GM13976 (cell line): ENCODE measurements around the gene PBX3.

Source experiments
- DNase-seq: peaks from one replicate; pipeline ENCODE4 v3.0.0; 2012; ENCODE audit warnings: low spot score
- CTCF ChIP-seq: IDR thresholded peaks from 2 replicates; pipeline ENCODE4 v1.5.1; 2012; ENCODE audit warnings: borderline replicate concordance, mild to moderate bottlenecking; ENCODE audit not compliant: insufficient read depth; ENCODE audit errors: extremely low read depth, missing control alignments, control extremely low read depth
- in situ Hi-C: fragments of 300-500 bp; cut with MboI; formaldehyde crosslinking; loops from one replicate; pipeline ENCODE4 v1.12.0; 2022; ENCODE audit warnings: low sequenced_read_pairs, mixed read lengths, inconsistent platforms; ENCODE audit not compliant: unreplicated experiment

The PBX3 gene

GRCh38 chr9:125825762-125826161 is 78.6 kb downstream of the PBX3 start:
- no peak for TF ChIP-seq CTCF
- no peak for DNase-seq
- in situ Hi-C loops: no loop called here

GRCh38 chr9:125826850-125827249 is 79.7 kb downstream of the PBX3 start:
- in situ Hi-C loops: no loop called here
- no peak for DNase-seq
- TF ChIP-seq CTCF: no peak

GRCh38 chr9:125829743-125830142 is 82.6 kb downstream of the PBX3 start:
- peak; percentile 32 for DNase-seq
- no peak for TF ChIP-seq CTCF
- in situ Hi-C loops: no loop called here

GRCh38 chr9:125831054-125831453 is 83.9 kb downstream of the PBX3 start:
- TF ChIP-seq CTCF: no peak
- no peak for DNase-seq
- in situ Hi-C loops: no loop called here

- DNase-seq: no peak
- in situ Hi-C loops: no loop called here
- TF ChIP-seq CTCF: no peak
These were observed 84.4 kb downstream of the PBX3 start for GRCh38 chr9:125831616-125832015.

- no peak for DNase-seq
- in situ Hi-C loops: no loop called here
- no peak for TF ChIP-seq CTCF
These were observed 88.5 kb downstream of the PBX3 start for GRCh38 chr9:125835655-125836054.

GRCh38 chr9:125839317-125839716 is 92.1 kb downstream of the PBX3 start:
- DNase-seq: no peak
- in situ Hi-C loops: no loop called here
- TF ChIP-seq CTCF: no peak
